Loucy (cell line): ENCODE measurements around the gene B3GAT1.

Source experiments
- CTCF ChIP-seq: fragments of 200-600 bp; sonication (generic); conservative IDR thresholded peaks from 2 replicates; pipeline ENCODE4 v1.5.1; 2014; ENCODE audit warnings: mild to moderate bottlenecking, antibody characterized with exemption, low read length
- EZH2phosphoT487 ChIP-seq: fragments of 200-600 bp; IDR thresholded peaks from 2 replicates; pipeline ENCODE4 v1.6.1; 2018; ENCODE audit warnings: antibody characterized with exemption, mild to moderate bottlenecking, moderate library complexity, borderline replicate concordance

- no peak for TF ChIP-seq CTCF
- no peak for TF ChIP-seq EZH2phosphoT487
These were observed 62.2 kb downstream of the B3GAT1 start for GRCh38 chr11:134349802-134350355.
